Hematopoietic multipotent progenitor cell (in vitro differentiated cells): ENCODE results near the gene MYH15. TPM values are rescaled to one million over a fixed set of nuclear protein-coding genes. Genes with fewer than 3 reads are reported as not detected.
"Not testable (repeated sequence)": the region's sequence is repeated elsewhere in the genome, so short reads cannot be mapped to it uniquely, and the experiment has no call there.

Experiments
- DNase-seq, 3 donors: peaks; one replicate each; pipeline ENCODE4 v3.0.0-alpha.2; 2011 to 2015; ENCODE audit warnings: low read depth in 2 of 3, low spot score in 2 of 3
- total RNA-seq: library from RNA; depleted of rRNA; stranded (reverse); fragments of >200 nt; gene quantifications from one replicate; pipeline ENCODE4 v1.2.3, GENCODE V29; 2012

The MYH15 gene
- total RNA-seq, 1 donor = under 0.01 TPM

- no peak for DNase-seq
Observed at GRCh38 chr3:108393128-108393900, 117.1 kb downstream of the MYH15 start.

GRCh38 chr3:108391917-108392593 is 118.3 kb downstream of the MYH15 start:
- DNase-seq = no peak

- no peak for DNase-seq
Observed at GRCh38 chr3:108389372-108389771, 121.0 kb downstream of the MYH15 start.

GRCh38 chr3:108388136-108389132 is 122.0 kb downstream of the MYH15 start:
- DNase-seq = no peak

GRCh38 chr3:108387063-108387462 is 123.3 kb downstream of the MYH15 start:
- DNase-seq = no peak

GRCh38 chr3:108383306-108383705 is 127.1 kb downstream of the MYH15 start:
- no peak for DNase-seq

GRCh38 chr3:108381529-108382140 is 128.8 kb downstream of the MYH15 start:
- DNase-seq = no peak

- DNase-seq = no peak
Observed at GRCh38 chr3:108380128-108380795, 130.1 kb downstream of the MYH15 start.

GRCh38 chr3:108378952-108379342 is 131.4 kb downstream of the MYH15 start:
- not testable (repeated sequence) for DNase-seq

GRCh38 chr3:108378153-108378951 is 132.0 kb downstream of the MYH15 start:
- no peak for DNase-seq

- no peak for DNase-seq
Observed at GRCh38 chr3:108377384-108377783, 133.0 kb downstream of the MYH15 start.

- DNase-seq = no peak
Observed at GRCh38 chr3:108376026-108376425, 134.4 kb downstream of the MYH15 start.

GRCh38 chr3:108359011-108359410 is 151.4 kb downstream of the MYH15 start:
- no peak for DNase-seq

GRCh38 chr3:108357042-108357441 is 153.4 kb downstream of the MYH15 start:
- DNase-seq = no peak

- no peak for DNase-seq
Observed at GRCh38 chr3:108354562-108354961, 155.8 kb downstream of the MYH15 start.

GRCh38 chr3:108352176-108352575 is 158.2 kb downstream of the MYH15 start:
- no peak for DNase-seq

- no peak for DNase-seq
Observed at GRCh38 chr3:108346301-108347227, 163.8 kb downstream of the MYH15 start.
